Body of pancreas (tissue), 4 donors: Measurements from ENCODE around the gene TET3.

ENCODE experiments used
- POLR2A ChIP-seq, 3 donors: fragments of 450-650 bp; IDR thresholded peaks; one replicate each; pipeline ENCODE4 v1.6.1; 2016; ENCODE audit warnings: antibody characterized with exemption in 3 of 3, mild to moderate bottlenecking in 2 of 3
- TF ChIP-seq, protein P1 (sequence below), 7 experiments: fragments of 450-650 bp in 4 of 7; fragments of 200-600 bp in 3 of 7; sonication (generic) in 3 of 7; IDR thresholded peaks; one replicate each; pipeline ENCODE4 v1.5.1; 2016 to 2019; ENCODE audit warnings: antibody characterized with exemption in 7 of 7

DNA sequence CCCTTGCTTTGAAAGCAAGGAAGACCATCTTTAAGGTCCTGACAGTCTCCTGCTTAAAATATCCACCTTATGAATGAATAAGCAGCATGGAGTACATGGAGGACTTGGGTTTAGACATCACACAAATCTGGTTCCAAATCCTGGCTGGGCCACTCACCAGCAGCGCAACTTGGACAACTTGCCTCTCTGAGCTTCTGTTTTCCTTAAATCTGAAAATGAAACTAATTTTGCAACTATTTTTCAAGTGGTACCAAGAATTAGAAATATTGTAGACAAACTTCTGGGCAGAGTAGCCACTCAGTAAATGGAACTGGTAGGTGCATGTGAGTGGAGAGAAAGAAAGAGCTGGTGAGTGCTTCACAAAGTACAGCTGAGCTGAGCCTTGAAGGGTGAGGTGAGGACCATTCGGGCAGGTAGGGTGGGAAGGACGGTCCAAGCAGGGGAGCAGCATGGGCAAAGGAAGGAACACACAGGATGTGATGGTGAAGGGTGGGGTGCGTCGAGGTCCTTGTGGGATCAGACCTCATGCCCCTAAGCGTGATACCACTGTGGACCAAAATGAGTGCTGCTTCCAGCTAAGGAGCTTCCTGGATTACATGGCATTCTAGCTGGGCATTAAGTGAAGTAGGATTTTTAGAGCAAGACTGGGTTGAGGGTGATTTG, 14.4 kb upstream of the TET3 start:
- no peak for TF ChIP-seq POLR2A (IDR thresholded peaks at IDR 0.05)
- TF ChIP-seq, protein P1, sequence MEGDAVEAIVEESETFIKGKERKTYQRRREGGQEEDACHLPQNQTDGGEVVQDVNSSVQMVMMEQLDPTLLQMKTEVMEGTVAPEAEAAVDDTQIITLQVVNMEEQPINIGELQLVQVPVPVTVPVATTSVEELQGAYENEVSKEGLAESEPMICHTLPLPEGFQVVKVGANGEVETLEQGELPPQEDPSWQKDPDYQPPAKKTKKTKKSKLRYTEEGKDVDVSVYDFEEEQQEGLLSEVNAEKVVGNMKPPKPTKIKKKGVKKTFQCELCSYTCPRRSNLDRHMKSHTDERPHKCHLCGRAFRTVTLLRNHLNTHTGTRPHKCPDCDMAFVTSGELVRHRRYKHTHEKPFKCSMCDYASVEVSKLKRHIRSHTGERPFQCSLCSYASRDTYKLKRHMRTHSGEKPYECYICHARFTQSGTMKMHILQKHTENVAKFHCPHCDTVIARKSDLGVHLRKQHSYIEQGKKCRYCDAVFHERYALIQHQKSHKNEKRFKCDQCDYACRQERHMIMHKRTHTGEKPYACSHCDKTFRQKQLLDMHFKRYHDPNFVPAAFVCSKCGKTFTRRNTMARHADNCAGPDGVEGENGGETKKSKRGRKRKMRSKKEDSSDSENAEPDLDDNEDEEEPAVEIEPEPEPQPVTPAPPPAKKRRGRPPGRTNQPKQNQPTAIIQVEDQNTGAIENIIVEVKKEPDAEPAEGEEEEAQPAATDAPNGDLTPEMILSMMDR (IDR thresholded peaks at IDR 0.05) = no peak
